Trophoblast cell (in vitro differentiated cells and primary cell): ENCODE measurements around the gene USP34.

Experiments used
- DNase-seq, 2 donors: peaks; one replicate each; pipeline ENCODE4 v3.0.0-alpha.2; 2016
- H2AFZ ChIP-seq: 2 replicates; pipeline ENCODE4 v1.6.1; 2013; ENCODE audit warnings: low read length, moderate library complexity, mild to moderate bottlenecking; ENCODE audit not compliant: insufficient read depth, poor library complexity
- H2AK5ac ChIP-seq: 2 replicates; pipeline ENCODE4 v1.6.1; 2013; ENCODE audit warnings: mild to moderate bottlenecking, low read length
- H2BK120ac ChIP-seq: 2 replicates; pipeline ENCODE4 v1.6.1; 2013; ENCODE audit warnings: low read length, mild to moderate bottlenecking, moderate library complexity; ENCODE audit not compliant: insufficient read depth, poor library complexity
- H2BK12ac ChIP-seq: 2 replicates; pipeline ENCODE4 v1.6.1; 2013; ENCODE audit warnings: mild to moderate bottlenecking, low read length, moderate library complexity
- H2BK5ac ChIP-seq: 2 replicates; pipeline ENCODE4 v1.6.1; 2013; ENCODE audit warnings: low read length, low read depth, moderate library complexity, mild to moderate bottlenecking; ENCODE audit not compliant: poor library complexity
- H3K14ac ChIP-seq: 2 replicates; pipeline ENCODE4 v1.6.1; 2013; ENCODE audit warnings: mild to moderate bottlenecking, low read length
- H3K18ac ChIP-seq: 2 replicates; pipeline ENCODE4 v1.6.1; 2013; ENCODE audit warnings: mild to moderate bottlenecking, low read length
- H3K23ac ChIP-seq: 2 replicates; pipeline ENCODE4 v1.6.1; 2013; ENCODE audit warnings: low read length
- H3K27ac ChIP-seq: 2 replicates; pipeline ENCODE4 v1.5.1; 2013; ENCODE audit warnings: low read depth, mild to moderate bottlenecking, inconsistent platforms, low read length, moderate library complexity
- H3K27me3 ChIP-seq: 2 replicates; pipeline ENCODE4 v1.6.1; 2013; ENCODE audit warnings: inconsistent platforms, mild to moderate bottlenecking, low read length, moderate library complexity; ENCODE audit not compliant: insufficient read depth
- H3K36me3 ChIP-seq, 2 experiments: 1 replicate in 1 of 2; 2 replicates in 1 of 2; pipeline ENCODE4 v1.6.1; 2013; ENCODE audit warnings: low read length in 2 of 2, mild to moderate bottlenecking in 2 of 2, moderate library complexity in 1 of 2; ENCODE audit not compliant: insufficient read depth in 2 of 2, control insufficient read depth in 1 of 2
- H3K4ac ChIP-seq: 2 replicates; pipeline ENCODE4 v1.6.1; 2013; ENCODE audit warnings: low read depth, mild to moderate bottlenecking, low read length, moderate library complexity
- H3K4me1 ChIP-seq, 2 experiments: 1 replicate in 1 of 2; 2 replicates in 1 of 2; pipeline ENCODE4 v1.6.1; 2013; ENCODE audit warnings: low read length in 2 of 2, mild to moderate bottlenecking in 2 of 2, moderate library complexity in 1 of 2; ENCODE audit not compliant: insufficient read depth in 2 of 2, control insufficient read depth in 1 of 2
- H3K4me2 ChIP-seq: 2 replicates; pipeline ENCODE4 v1.6.1; 2013; ENCODE audit warnings: inconsistent platforms, mild to moderate bottlenecking, low read length, moderate library complexity
- H3K4me3 ChIP-seq: 2 replicates; pipeline ENCODE4 v1.5.1; 2013; ENCODE audit warnings: mild to moderate bottlenecking, low read depth, low read length, inconsistent platforms
- H3K79me1 ChIP-seq: one replicate; pipeline ENCODE4 v1.6.1; 2013; ENCODE audit warnings: low read length
- H3K79me2 ChIP-seq: 2 replicates; pipeline ENCODE4 v1.6.1; 2013; ENCODE audit warnings: low read length, mild to moderate bottlenecking; ENCODE audit not compliant: control insufficient read depth, insufficient read depth, poor library complexity
- H3K9ac ChIP-seq: 2 replicates; pipeline ENCODE4 v1.6.1; 2013; ENCODE audit warnings: mild to moderate bottlenecking, low read length
- H3K9me3 ChIP-seq: 2 replicates; pipeline ENCODE4 v1.6.1; 2013; ENCODE audit warnings: low read depth, mild to moderate bottlenecking, control low read depth, inconsistent platforms, low read length; ENCODE audit not compliant: insufficient read depth
- H4K12ac ChIP-seq: 2 replicates; pipeline ENCODE4 v1.6.1; 2013; ENCODE audit warnings: low read depth, mild to moderate bottlenecking, low read length, moderate library complexity
- H4K8ac ChIP-seq: 2 replicates; pipeline ENCODE4 v1.6.1; 2013; ENCODE audit warnings: low read depth, mild to moderate bottlenecking, low read length, moderate library complexity
- H4K91ac ChIP-seq: one replicate; pipeline ENCODE4 v1.6.1; 2013; ENCODE audit warnings: low read depth, mild to moderate bottlenecking, low read length, moderate library complexity
- WGBS: extraction: QIAGEN DNeasy Blood & Tissue Kit; methylation state at CpG from one replicate; pipeline ENCODE4 v1.1.7; 2013; ENCODE audit warnings: missing lambda C conversion rate; ENCODE audit not compliant: insufficient read length, insufficient coverage; ENCODE audit errors: extremely low coverage; 5-methylcytosine and 5-hydroxymethylcytosine counted together

The USP34 gene

DNA sequence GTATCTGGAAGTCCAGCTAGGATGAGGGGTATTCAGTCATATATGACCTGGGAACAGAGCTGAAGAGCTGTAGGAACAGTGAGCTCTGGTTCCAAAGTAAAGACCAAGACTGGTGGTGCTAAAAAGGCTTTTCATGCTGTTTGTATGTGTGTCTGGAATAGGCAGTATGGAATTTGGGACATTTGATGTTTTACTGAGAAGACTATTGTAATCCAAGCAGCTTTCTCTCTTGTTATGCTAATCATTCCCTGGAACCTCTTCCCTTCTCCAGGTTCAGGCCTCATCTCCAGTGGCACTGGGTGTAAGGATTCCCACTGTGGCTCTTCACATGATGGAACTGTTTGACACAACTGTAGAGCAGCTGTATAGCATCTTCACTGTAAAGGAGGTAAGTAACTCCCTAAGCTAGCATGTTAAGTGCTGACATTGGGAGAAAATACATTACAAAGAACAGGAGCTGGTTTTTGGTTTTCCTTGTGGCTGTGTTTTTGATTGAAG, 285.6 kb downstream of the USP34 start:
- no peak overlapping the region for H4K8ac ChIP-seq
- no peak overlapping the region for H3K4ac ChIP-seq
- H3K4me2 ChIP-seq = no peak overlapping the region
- no peak for DNase-seq
- H4K12ac ChIP-seq = no peak overlapping the region
- H3K79me2 ChIP-seq = no peaks in the 10 kb centered on the region
- H2AK5ac ChIP-seq = no peak overlapping the region
- no peak overlapping the region for H2BK5ac ChIP-seq
- no peaks in the 10 kb centered on the region for H3K27me3 ChIP-seq
- H4K91ac ChIP-seq = no peak overlapping the region
- H3K79me1 ChIP-seq = no peaks in the 10 kb centered on the region
- H3K9me3 ChIP-seq = no peaks in the 10 kb centered on the region
- no peak overlapping the region for H2AFZ ChIP-seq
- H3K36me3 ChIP-seq = peaks cover 23 to 54% of the 10 kb centered on the region in 2 experiments
- H3K9ac ChIP-seq = no peak overlapping the region
- H3K4me1 ChIP-seq = peaks cover under 1 to 5% of the 10 kb centered on the region in 2 experiments
- no peak overlapping the region for H3K4me3 ChIP-seq
- no peak overlapping the region for H3K27ac ChIP-seq
- H3K14ac ChIP-seq = no peak overlapping the region
- H3K23ac ChIP-seq = no peak overlapping the region
- no peak overlapping the region for H2BK120ac ChIP-seq
- no peak overlapping the region for H3K18ac ChIP-seq
- no peak overlapping the region for H2BK12ac ChIP-seq

GRCh38 chr2:61184263-61184662, 286.6 kb downstream of the USP34 start:
- Histone ChIP-seq H3K23ac (no peak overlapping the region), H4K91ac (no peak overlapping the region), H3K18ac (no peak overlapping the region), H3K36me3 (peaks cover 21 to 51% of the 10 kb centered on the region in 2 experiments), H3K79me1 (no peaks in the 10 kb centered on the region), H3K4me3 (no peak overlapping the region), H2BK12ac (no peak overlapping the region), H2AK5ac (no peak overlapping the region), H3K4ac (no peak overlapping the region), H2AFZ (no peak overlapping the region), H3K14ac (no peak overlapping the region), H4K8ac (no peak overlapping the region), H2BK120ac (no peak overlapping the region), H3K27me3 (no peaks in the 10 kb centered on the region), H3K79me2 (no peaks in the 10 kb centered on the region), H3K9me3 (no peaks in the 10 kb centered on the region), H3K4me2 (no peak overlapping the region), H3K27ac (no peak overlapping the region), H4K12ac (no peak overlapping the region), H2BK5ac (no peak overlapping the region), H3K4me1 (peaks cover 7 to 8% of the 10 kb centered on the region in 2 experiments), H3K9ac (no peak overlapping the region)
- WGBS = no CpG with 5 or more reads among the region's 3 CpGs
- DNase-seq = no peak

GRCh38 chr2:61183795-61184194, 287.1 kb downstream of the USP34 start:
- no peak overlapping the region for H4K91ac ChIP-seq
- no peaks in the 10 kb centered on the region for H3K27me3 ChIP-seq
- no peak overlapping the region for H3K18ac ChIP-seq
- H2AFZ ChIP-seq = no peak overlapping the region
- H3K79me2 ChIP-seq = no peaks in the 10 kb centered on the region
- no peak overlapping the region for H3K4ac ChIP-seq
- no peak overlapping the region for H3K23ac ChIP-seq
- no peak overlapping the region for H3K27ac ChIP-seq
- H4K8ac ChIP-seq = no peak overlapping the region
- H3K14ac ChIP-seq = no peak overlapping the region
- no peak for DNase-seq
- no peaks in the 10 kb centered on the region for H3K79me1 ChIP-seq
- H3K9ac ChIP-seq = no peak overlapping the region
- H3K4me3 ChIP-seq = no peak overlapping the region
- no peak overlapping the region for H2BK5ac ChIP-seq
- no peaks in the 10 kb centered on the region for H3K9me3 ChIP-seq
- peaks cover 19 to 50% of the 10 kb centered on the region in 2 experiments for H3K36me3 ChIP-seq
- no CpG with 5 or more reads among the region's 3 CpGs for WGBS
- H3K4me1 ChIP-seq = peaks cover 11 to 13% of the 10 kb centered on the region in 2 experiments
- no peak overlapping the region for H2BK12ac ChIP-seq
- H2BK120ac ChIP-seq = no peak overlapping the region
- no peak overlapping the region for H4K12ac ChIP-seq
- no peak overlapping the region for H2AK5ac ChIP-seq
- H3K4me2 ChIP-seq = no peak overlapping the region

GRCh38 chr2:61182059-61182383, 288.9 kb downstream of the USP34 start:
- H2AFZ ChIP-seq = no peak overlapping the region
- H3K79me1 ChIP-seq = peaks cover 9% of the 10 kb centered on the region
- no peak overlapping the region for H3K9ac ChIP-seq
- no peak overlapping the region for H4K8ac ChIP-seq
- H3K14ac ChIP-seq = no peak overlapping the region
- H3K79me2 ChIP-seq = peaks cover 8% of the 10 kb centered on the region
- no peak overlapping the region for H3K4me2 ChIP-seq
- H2AK5ac ChIP-seq = no peak overlapping the region
- H3K36me3 ChIP-seq = peaks cover 17 to 40% of the 10 kb centered on the region in 2 experiments
- H3K4ac ChIP-seq = no peak overlapping the region
- WGBS = no CpG with 5 or more reads among the region's 6 CpGs
- H3K4me1 ChIP-seq = peaks cover 19 to 23% of the 10 kb centered on the region in 2 experiments
- H4K12ac ChIP-seq = no peak overlapping the region
- no peak overlapping the region for H2BK12ac ChIP-seq
- H3K4me3 ChIP-seq = no peak overlapping the region
- H2BK120ac ChIP-seq = no peak overlapping the region
- H3K27me3 ChIP-seq = no peaks in the 10 kb centered on the region
- no peak overlapping the region for H3K23ac ChIP-seq
- no peaks in the 10 kb centered on the region for H3K9me3 ChIP-seq
- H3K18ac ChIP-seq = no peak overlapping the region
- H4K91ac ChIP-seq = no peak overlapping the region
- H2BK5ac ChIP-seq = no peak overlapping the region
- H3K27ac ChIP-seq = no peak overlapping the region
- peak in 1 of 2 donors; percentile 31 for DNase-seq
